H9 (cell line): ENCODE measurements around the gene LRRC42. TPM values are rescaled to one million over a fixed set of nuclear protein-coding genes. Genes with fewer than 3 reads are reported as not detected.

Experiments
- DNase-seq: peaks from one replicate; pipeline ENCODE4 v3.0.0-alpha.2; 2017
- H2AFZ ChIP-seq: one replicate; pipeline ENCODE4 v1.6.1; 2013; ENCODE audit warnings: mild to moderate bottlenecking, low read length, control low read depth, moderate library complexity
- H2AK5ac ChIP-seq: 2 replicates; pipeline ENCODE4 v1.6.1; 2013; ENCODE audit warnings: low read length, control low read depth, mixed read lengths; ENCODE audit not compliant: insufficient read length
- H2BK120ac ChIP-seq: one replicate; pipeline ENCODE4 v1.6.1; 2013; ENCODE audit warnings: low read depth, mild to moderate bottlenecking, low read length, control low read depth, inconsistent platforms; ENCODE audit not compliant: poor library complexity, severe bottlenecking
- H2BK12ac ChIP-seq: 2 replicates; pipeline ENCODE4 v1.6.1; 2013; ENCODE audit warnings: low read length, control low read depth, mixed read lengths, low read depth; ENCODE audit not compliant: insufficient read length
- H2BK15ac ChIP-seq: 2 replicates; pipeline ENCODE4 v1.6.1; 2013; ENCODE audit warnings: low read depth, low read length, control low read depth
- H2BK20ac ChIP-seq: one replicate; pipeline ENCODE4 v1.6.1; 2013; ENCODE audit warnings: low read depth, mild to moderate bottlenecking, low read length, control low read depth, inconsistent platforms; ENCODE audit not compliant: poor library complexity, severe bottlenecking
- H2BK5ac ChIP-seq: 2 replicates; pipeline ENCODE4 v1.6.1; 2013; ENCODE audit warnings: low read length, control low read depth, mixed read lengths; ENCODE audit not compliant: insufficient read length
- H3K14ac ChIP-seq: 2 replicates; pipeline ENCODE4 v1.6.1; 2013; ENCODE audit warnings: low read length, control low read depth; ENCODE audit not compliant: insufficient read depth
- H3K18ac ChIP-seq: 2 replicates; pipeline ENCODE4 v1.6.1; 2013; ENCODE audit warnings: low read depth, mild to moderate bottlenecking, mixed read lengths, low read length, control low read depth; ENCODE audit not compliant: insufficient read length
- H3K23ac ChIP-seq: 2 replicates; pipeline ENCODE4 v1.6.1; 2013; ENCODE audit warnings: low read length, control low read depth, mixed read lengths, low read depth; ENCODE audit not compliant: insufficient read length
- H3K23me2 ChIP-seq: 2 replicates; pipeline ENCODE4 v1.6.1; 2013; ENCODE audit warnings: low read depth, mild to moderate bottlenecking, mixed read lengths, low read length, control low read depth; ENCODE audit not compliant: insufficient read length, poor library complexity, severe bottlenecking
- H3K27ac ChIP-seq: 2 replicates; pipeline ENCODE4 v1.5.1; 2013; ENCODE audit warnings: low read length, control low read depth, mixed read lengths, low read depth; ENCODE audit not compliant: insufficient read length
- H3K27me3 ChIP-seq: 2 replicates; pipeline ENCODE4 v1.6.1; 2013; ENCODE audit warnings: low read length, control low read depth, inconsistent platforms; ENCODE audit not compliant: insufficient read depth
- H3K4ac ChIP-seq: 2 replicates; pipeline ENCODE4 v1.6.1; 2013; ENCODE audit warnings: low read depth, mild to moderate bottlenecking, control low read depth, inconsistent platforms, low read length, moderate library complexity
- H3K4me1 ChIP-seq: 2 replicates; pipeline ENCODE4 v1.6.1; 2013; ENCODE audit warnings: low read length, control low read depth, inconsistent platforms; ENCODE audit not compliant: insufficient read depth
- H3K4me2 ChIP-seq: 2 replicates; pipeline ENCODE4 v1.6.1; 2013; ENCODE audit warnings: low read length, control low read depth, mixed read lengths; ENCODE audit not compliant: insufficient read length, insufficient read depth
- H3K56ac ChIP-seq: 2 replicates; pipeline ENCODE4 v1.6.1; 2013; ENCODE audit warnings: low read depth, mild to moderate bottlenecking, mixed read lengths, low read length, control low read depth; ENCODE audit not compliant: insufficient read length
- H3K79me1 ChIP-seq: 2 replicates; pipeline ENCODE4 v1.6.1; 2013; ENCODE audit warnings: low read depth, mild to moderate bottlenecking, moderate library complexity, low read length, control low read depth, inconsistent platforms; ENCODE audit not compliant: insufficient read depth, poor library complexity, severe bottlenecking
- H3K79me2 ChIP-seq: 2 replicates; pipeline ENCODE4 v1.6.1; 2013; ENCODE audit warnings: low read length, control low read depth, inconsistent platforms; ENCODE audit not compliant: insufficient read depth
- H3K9ac ChIP-seq: 2 replicates; pipeline ENCODE4 v1.6.1; 2013; ENCODE audit warnings: low read length, control low read depth, mixed read lengths; ENCODE audit not compliant: insufficient read length; ENCODE audit errors: extremely low read depth
- H3K9me3 ChIP-seq: one replicate; pipeline ENCODE4 v1.6.1; 2013; ENCODE audit warnings: low read depth, low read length, inconsistent platforms; ENCODE audit not compliant: control insufficient read depth
- H3T11ph ChIP-seq: one replicate; pipeline ENCODE4 v1.6.1; 2013; ENCODE audit warnings: mild to moderate bottlenecking, low read length, control low read depth, inconsistent platforms
- H4K20me1 ChIP-seq: one replicate; pipeline ENCODE4 v1.6.1; 2013; ENCODE audit not compliant: control insufficient read depth, insufficient read length, insufficient read depth
- H4K5ac ChIP-seq: 2 replicates; pipeline ENCODE4 v1.6.1; 2013; ENCODE audit warnings: low read depth, mild to moderate bottlenecking, mixed read lengths, low read length, control low read depth; ENCODE audit not compliant: insufficient read length
- H4K8ac ChIP-seq: replicated peaks from 2 replicates; pipeline ENCODE4 v1.6.1; 2013; ENCODE audit warnings: low read length, control low read depth, mixed read lengths, low read depth; ENCODE audit not compliant: insufficient read length
- H4K91ac ChIP-seq: 2 replicates; pipeline ENCODE4 v1.6.1; 2013; ENCODE audit warnings: low read depth, mild to moderate bottlenecking, moderate library complexity, mixed read lengths, low read length, control low read depth; ENCODE audit not compliant: insufficient read length
- H3K27ac Mint-ChIP-seq, 3 experiments: 2 replicates in 2 of 3; 3 replicates in 1 of 3; pipeline ENCODE4 v1.8.0; 2020 to 2021; ENCODE audit warnings: mixed read lengths in 3 of 3, mild to moderate bottlenecking in 1 of 3, moderate library complexity in 1 of 3
- H3K27me3 Mint-ChIP-seq: 2 replicates; pipeline ENCODE4 v1.8.0; 2021; ENCODE audit warnings: low read depth, mild to moderate bottlenecking, moderate library complexity, mixed read lengths
- H3K36me3 Mint-ChIP-seq, 3 experiments: 2 replicates in 2 of 3; 3 replicates in 1 of 3; pipeline ENCODE4 v1.8.0; 2020 to 2021; ENCODE audit warnings: low read depth in 3 of 3, mixed read lengths in 3 of 3; ENCODE audit not compliant: insufficient read depth in 1 of 3
- H3K4me1 Mint-ChIP-seq, 2 experiments: 2 replicates each; pipeline ENCODE4 v1.8.0; 2020; ENCODE audit warnings: mixed read lengths in 2 of 2
- H3K4me3 Mint-ChIP-seq, 2 experiments: 2 replicates in 1 of 2; 3 replicates in 1 of 2; pipeline ENCODE4 v1.8.0; 2020 to 2021; ENCODE audit warnings: mild to moderate bottlenecking in 2 of 2, mixed read lengths in 2 of 2, moderate library complexity in 1 of 2
- H3K9me3 Mint-ChIP-seq, 2 experiments: 2 replicates in 1 of 2; 3 replicates in 1 of 2; pipeline ENCODE4 v1.8.0; 2020; ENCODE audit warnings: mild to moderate bottlenecking in 2 of 2, mixed read lengths in 2 of 2, moderate library complexity in 1 of 2
- CTCF ChIP-seq: fragments of 200-600 bp; sonication (generic); conservative IDR thresholded peaks from 3 replicates; pipeline ENCODE4 v1.8.0; 2021; ENCODE audit warnings: antibody characterized with exemption, mild to moderate bottlenecking
- WGBS: extraction: QIAGEN DNeasy Blood & Tissue Kit; methylation state at CpG from one replicate; pipeline ENCODE4 v1.1.7; 2013; ENCODE audit warnings: missing lambda C conversion rate, low lambda C conversion rate, mixed read lengths; ENCODE audit not compliant: insufficient read length; ENCODE audit errors: extremely low coverage; 5-methylcytosine and 5-hydroxymethylcytosine counted together
- total RNA-seq: library from RNA; stranded (reverse); gene quantifications from 2 replicates; pipeline ENCODE4 v1.2.1, GENCODE V29; 2021

The LRRC42 gene
- total RNA-seq, 1 experiment from 2014 or later, result 36.3 TPM

DNA sequence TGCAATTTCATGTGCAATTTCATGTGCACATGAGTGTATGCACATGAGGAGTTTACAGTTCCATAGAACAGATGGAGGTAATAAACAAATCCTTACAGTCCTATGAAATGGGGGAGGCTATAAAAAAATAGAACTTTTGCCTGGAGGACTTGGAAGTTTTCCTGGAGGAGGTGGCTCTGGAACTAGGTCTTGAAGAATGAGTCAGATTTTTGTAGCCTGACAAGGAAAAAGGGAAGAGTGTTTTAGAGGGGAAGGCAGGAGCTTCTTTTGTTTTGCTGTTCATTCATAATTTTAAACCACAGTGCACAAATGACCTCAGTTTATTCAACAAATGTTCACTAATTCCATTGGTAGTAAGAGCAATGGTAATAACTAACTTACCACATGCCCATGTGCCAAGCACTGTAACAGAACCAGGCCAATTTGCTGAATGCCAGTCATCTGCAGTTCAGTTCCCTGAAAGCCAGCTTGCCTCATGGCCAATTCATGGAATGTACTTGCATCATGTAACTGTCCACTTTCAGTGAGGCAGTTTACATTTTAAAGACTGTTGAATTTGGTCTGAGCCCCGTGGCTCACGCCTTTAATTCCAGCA is 49.4 kb upstream of the LRRC42 start:
- no peaks in the 10 kb centered on the region for H3K9me3 Mint-ChIP-seq

More for the DNA sequence above, 49.4 kb upstream of the LRRC42 start:
- no CpG with 5 or more reads among the region's 2 CpGs for WGBS
- no peak overlapping the region for H2BK15ac ChIP-seq
- H3K9me3 ChIP-seq, result no peaks in the 10 kb centered on the region
- no peaks in the 10 kb centered on the region for H3K36me3 Mint-ChIP-seq
- no peaks in the 10 kb centered on the region for H3K27me3 ChIP-seq
- no peak overlapping the region for H3K4me2 ChIP-seq
- H3K27me3 Mint-ChIP-seq, result peaks cover 10% of the 10 kb centered on the region
- no peak overlapping the region for H3K4me3 Mint-ChIP-seq
- H3K27ac Mint-ChIP-seq, result no peak overlapping the region
- H3K79me2 ChIP-seq, result no peaks in the 10 kb centered on the region
- no peak overlapping the region for H3K23ac ChIP-seq
- H4K5ac ChIP-seq, result no peak overlapping the region
- H3K9ac ChIP-seq, result no peak overlapping the region
- H3K27ac ChIP-seq, result no peak overlapping the region
- no peaks in the 10 kb centered on the region for H3K4me1 ChIP-seq
- H3K18ac ChIP-seq, result no peak overlapping the region
- TF ChIP-seq CTCF, result no peak
- H4K8ac ChIP-seq, result no peak overlapping the region
- H3K14ac ChIP-seq, result no peak overlapping the region
- no peak overlapping the region for H2BK12ac ChIP-seq
- H3K56ac ChIP-seq, result no peak overlapping the region
- H3K23me2 ChIP-seq, result no peaks in the 10 kb centered on the region
- H2BK20ac ChIP-seq, result no peak overlapping the region
- H2BK5ac ChIP-seq, result no peak overlapping the region
- H2BK120ac ChIP-seq, result no peak overlapping the region
- no peak overlapping the region for H3T11ph ChIP-seq
- H3K4me1 Mint-ChIP-seq, result peaks cover 3 to 5% of the 10 kb centered on the region in 2 experiments
- H4K91ac ChIP-seq, result no peak overlapping the region
- no peak for DNase-seq
- H4K20me1 ChIP-seq, result no peaks in the 10 kb centered on the region
- no peaks in the 10 kb centered on the region for H3K79me1 ChIP-seq
- H2AFZ ChIP-seq, result no peak overlapping the region
- no peak overlapping the region for H2AK5ac ChIP-seq
- no peak overlapping the region for H3K4ac ChIP-seq
